ENCODE data around the gene SPTBN5.

DNA sequence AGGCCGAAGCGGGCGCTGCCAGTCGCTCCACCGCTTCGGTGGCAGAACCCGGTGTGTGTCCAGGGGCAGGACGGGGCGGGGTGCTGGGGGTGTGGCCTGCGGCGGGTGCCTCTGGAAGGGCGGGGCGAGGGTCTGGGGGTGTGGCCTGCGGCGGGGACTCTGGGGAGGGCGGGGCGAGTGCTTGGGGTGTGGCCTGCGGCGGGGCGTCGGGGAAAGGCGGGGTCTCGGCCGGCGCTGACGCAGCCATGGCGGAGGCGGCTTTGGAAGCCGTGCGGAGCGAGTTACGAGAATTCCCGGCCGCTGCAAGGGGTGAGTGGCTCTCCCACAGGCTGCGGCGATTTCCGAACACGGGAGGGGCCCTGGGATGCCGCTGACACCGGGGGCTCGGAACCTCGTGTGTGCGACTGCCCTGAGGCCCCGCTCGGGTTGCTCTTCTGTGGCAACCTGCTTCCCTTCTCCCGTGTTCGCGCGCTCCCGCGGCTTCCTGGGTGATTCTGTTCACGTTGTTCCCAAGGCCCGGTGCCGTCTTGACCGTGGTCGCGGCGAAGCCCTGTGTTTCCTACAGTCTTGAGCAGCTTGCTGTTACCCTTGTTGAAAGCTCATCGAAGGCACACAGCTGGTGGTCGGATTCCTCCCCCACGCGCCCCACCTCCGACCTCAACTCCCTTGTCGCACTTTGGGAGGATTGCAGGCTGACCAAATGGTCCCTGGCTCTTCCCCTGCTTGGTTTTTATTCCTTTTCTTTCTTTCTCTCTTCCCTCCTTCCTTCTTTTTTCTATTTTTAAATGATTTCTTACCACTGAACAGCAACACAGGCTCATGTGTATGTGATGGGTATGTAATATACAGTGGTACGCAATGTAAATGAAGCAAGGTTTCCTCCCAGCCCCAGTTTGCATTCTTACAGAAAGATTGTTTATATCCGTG, 65.7 kb downstream of the SPTBN5 start, which contains the start of gene JMJD7:
- TF ChIP-seq, protein P1, sequence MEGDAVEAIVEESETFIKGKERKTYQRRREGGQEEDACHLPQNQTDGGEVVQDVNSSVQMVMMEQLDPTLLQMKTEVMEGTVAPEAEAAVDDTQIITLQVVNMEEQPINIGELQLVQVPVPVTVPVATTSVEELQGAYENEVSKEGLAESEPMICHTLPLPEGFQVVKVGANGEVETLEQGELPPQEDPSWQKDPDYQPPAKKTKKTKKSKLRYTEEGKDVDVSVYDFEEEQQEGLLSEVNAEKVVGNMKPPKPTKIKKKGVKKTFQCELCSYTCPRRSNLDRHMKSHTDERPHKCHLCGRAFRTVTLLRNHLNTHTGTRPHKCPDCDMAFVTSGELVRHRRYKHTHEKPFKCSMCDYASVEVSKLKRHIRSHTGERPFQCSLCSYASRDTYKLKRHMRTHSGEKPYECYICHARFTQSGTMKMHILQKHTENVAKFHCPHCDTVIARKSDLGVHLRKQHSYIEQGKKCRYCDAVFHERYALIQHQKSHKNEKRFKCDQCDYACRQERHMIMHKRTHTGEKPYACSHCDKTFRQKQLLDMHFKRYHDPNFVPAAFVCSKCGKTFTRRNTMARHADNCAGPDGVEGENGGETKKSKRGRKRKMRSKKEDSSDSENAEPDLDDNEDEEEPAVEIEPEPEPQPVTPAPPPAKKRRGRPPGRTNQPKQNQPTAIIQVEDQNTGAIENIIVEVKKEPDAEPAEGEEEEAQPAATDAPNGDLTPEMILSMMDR (IDR thresholded peaks at IDR 0.05): no peak
- TF ChIP-seq POLR2A (IDR thresholded peaks at IDR 0.05): peak; percentile 80 to 91 (median 91)
